CD14-positive monocyte (primary cell): Measurements from ENCODE around the gene ZDHHC11B. TPM values are rescaled to one million over a fixed set of nuclear protein-coding genes. Genes with fewer than 3 reads are reported as not detected.
"Not testable (repeated sequence)": the region's sequence is repeated elsewhere in the genome, so short reads cannot be mapped to it uniquely, and the experiment has no call there.

ENCODE experiments used
- DNase-seq, 3 donors: peaks; one replicate each; pipeline ENCODE4 v3.0.0-alpha.2; 2011 to 2022
- H2AFZ ChIP-seq: 2 replicates; pipeline ENCODE4 v1.6.0; 2012; ENCODE audit warnings: mild to moderate bottlenecking, low read depth, low read length, inconsistent platforms; ENCODE audit not compliant: insufficient read depth, poor library complexity, severe bottlenecking
- H3K27ac ChIP-seq, 2 donors: 1 replicate in 1 of 2; 2 replicates in 1 of 2; pipeline ENCODE4 v1.5.1; 2012 to 2013; ENCODE audit warnings: low read length in 2 of 2, control low read depth in 1 of 2, inconsistent platforms in 1 of 2, low read depth in 1 of 2, mild to moderate bottlenecking in 1 of 2
- H3K27me3 ChIP-seq, 2 donors: one replicate each; pipeline versions ENCODE4 v1.6.0 to v1.6.1; 2011 to 2013; ENCODE audit warnings: low read length in 2 of 2; ENCODE audit not compliant: control insufficient read depth in 2 of 2, insufficient read depth in 2 of 2
- H3K36me3 ChIP-seq, 2 donors: replicated peaks in 1 of 2; 1 replicate in 1 of 2; 2 replicates in 1 of 2; pipeline versions ENCODE4 v1.5.1 to v1.6.1; 2012 to 2013; ENCODE audit warnings: low read length in 2 of 2, control low read depth in 1 of 2, inconsistent platforms in 1 of 2, mild to moderate bottlenecking in 1 of 2; ENCODE audit not compliant: insufficient read depth in 2 of 2, control insufficient read depth in 1 of 2
- H3K4me1 ChIP-seq, 2 donors: 1 replicate in 1 of 2; 2 replicates in 1 of 2; pipeline versions ENCODE4 v1.5.1 to v1.6.1; 2012 to 2013; ENCODE audit warnings: low read length in 2 of 2, control low read depth in 1 of 2, inconsistent platforms in 1 of 2, mild to moderate bottlenecking in 1 of 2, moderate library complexity in 1 of 2; ENCODE audit not compliant: insufficient read depth in 2 of 2, control insufficient read depth in 1 of 2
- H3K4me2 ChIP-seq: replicated peaks from 2 replicates; pipeline ENCODE3; 2012; ENCODE audit warnings: low read length, moderate library complexity, mild to moderate bottlenecking; ENCODE audit not compliant: poor library complexity, severe bottlenecking; ENCODE audit errors: extremely low read depth
- H3K4me3 ChIP-seq, 3 experiments: fragments of 200-600 bp in 1 of 3; sonication (generic) in 1 of 3; replicated peaks in 1 of 3; 1 replicate in 2 of 3; 2 replicates in 1 of 3; pipeline ENCODE4 v1.5.1; 2011 to 2013; ENCODE audit warnings: low read length in 3 of 3, mild to moderate bottlenecking in 3 of 3, control low read depth in 2 of 3, low read depth in 2 of 3, inconsistent platforms in 1 of 3, moderate library complexity in 1 of 3
- H3K79me2 ChIP-seq: 2 replicates; pipeline ENCODE4 v1.6.0; 2012; ENCODE audit warnings: mild to moderate bottlenecking, control low read depth, inconsistent platforms, low read length, moderate library complexity; ENCODE audit not compliant: insufficient read depth
- H3K9ac ChIP-seq: 2 replicates; pipeline ENCODE4 v1.6.0; 2017; ENCODE audit warnings: low read length, mild to moderate bottlenecking; ENCODE audit not compliant: insufficient read depth, poor library complexity, severe bottlenecking
- H3K9me3 ChIP-seq, 2 donors: replicated peaks in 1 of 2; 1 replicate in 1 of 2; 2 replicates in 1 of 2; pipeline versions ENCODE4 v1.5.1 to v1.6.1; 2012 to 2013; ENCODE audit warnings: low read length in 2 of 2, control low read depth in 1 of 2; ENCODE audit not compliant: control insufficient read depth in 1 of 2, insufficient read depth in 1 of 2
- H4K20me1 ChIP-seq: 2 replicates; pipeline ENCODE4 v1.6.0; 2012; ENCODE audit warnings: mild to moderate bottlenecking, low read length, control low read depth, moderate library complexity; ENCODE audit not compliant: insufficient read depth
- H3K27ac Mint-ChIP-seq, 7 donors: one replicate each; pipeline ENCODE4 v1.8.0; 2020; ENCODE audit warnings: mild to moderate bottlenecking in 7 of 7, mixed read lengths in 7 of 7, moderate library complexity in 6 of 7, inconsistent platforms in 2 of 7
- H3K27me3 Mint-ChIP-seq, 3 donors: one replicate each; pipeline ENCODE4 v1.8.0; 2021 to 2022; ENCODE audit warnings: low read depth in 3 of 3, mild to moderate bottlenecking in 3 of 3, mixed read lengths in 3 of 3, moderate library complexity in 3 of 3, inconsistent platforms in 1 of 3
- H3K36me3 Mint-ChIP-seq, 2 donors: one replicate each; pipeline ENCODE4 v1.8.0; 2020; ENCODE audit warnings: mixed read lengths in 2 of 2, inconsistent platforms in 1 of 2, mild to moderate bottlenecking in 1 of 2
- H3K4me1 Mint-ChIP-seq: one replicate; pipeline ENCODE4 v1.8.0; 2020; ENCODE audit warnings: mild to moderate bottlenecking, mixed read lengths
- H3K4me3 Mint-ChIP-seq, 2 donors: one replicate each; pipeline ENCODE4 v1.8.0; 2020; ENCODE audit warnings: mild to moderate bottlenecking in 2 of 2, mixed read lengths in 2 of 2, moderate library complexity in 1 of 2
- H3K9me3 Mint-ChIP-seq, 7 donors: one replicate each; pipeline ENCODE4 v1.8.0; 2020 to 2022; ENCODE audit warnings: mixed read lengths in 7 of 7, mild to moderate bottlenecking in 6 of 7, moderate library complexity in 6 of 7, inconsistent platforms in 2 of 7
- WGBS: methylation state at CpG from one replicate; pipeline ENCODE4 v1.1.5; 2013; ENCODE audit warnings: missing lambda C conversion rate; ENCODE audit not compliant: insufficient coverage; 5-methylcytosine and 5-hydroxymethylcytosine counted together
- intact Hi-C, 2 donors: fragments of 100-400 bp; cut with micrococcal nuclease; formaldehyde crosslinking; loops; one replicate each; pipeline versions ENCODE4 v1.15.0 to v1.15.1; 2023
- polyA plus RNA-seq, 3 donors: library from polyadenylated mRNA; depleted of rRNA in 1 of 3; unstranded in 2 of 3; stranded (reverse) in 1 of 3; fragments of 300-500 nt in 2 of 3; fragments of >200 nt in 1 of 3; fragmentation: Illumina TruSeq in 2 of 3; gene quantifications; 1 replicate in 2 of 3; 2 replicates in 1 of 3; pipeline ENCODE4 v1.2.3, GENCODE V29; 2012 to 2021

ZDHHC11B gene
- polyA plus RNA-seq, 3 donors: not detected

DNA sequence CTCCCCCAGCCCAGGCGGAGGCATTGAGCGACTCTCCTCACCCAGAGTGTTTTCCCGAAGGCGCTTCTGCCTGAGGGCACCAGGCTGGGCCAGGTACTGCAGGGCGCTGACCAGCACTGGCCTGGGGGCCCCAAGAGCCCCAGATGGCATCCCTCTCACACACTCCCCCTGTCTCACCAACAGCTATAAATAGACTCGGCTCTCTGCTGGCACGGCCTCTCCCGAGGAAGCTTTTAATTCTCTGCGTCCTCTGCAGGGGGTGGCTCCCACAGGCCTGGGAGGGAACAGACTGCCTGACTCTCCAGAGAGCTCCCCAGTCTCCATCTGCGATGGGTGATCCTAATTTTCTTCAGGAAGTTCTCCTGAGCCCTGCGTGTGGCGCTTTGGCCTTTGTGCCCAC is 2.2 kb downstream of the ZDHHC11B start:
- WGBS: no CpG with 5 or more reads among the region's 12 CpGs
- H3K36me3 Mint-ChIP-seq, H3K4me1 ChIP-seq, H3K4me3 ChIP-seq, H3K9me3 ChIP-seq, H3K27ac ChIP-seq, H3K4me1 Mint-ChIP-seq, H3K4me2 ChIP-seq, DNase-seq, intact Hi-C loops, H4K20me1 ChIP-seq, H3K79me2 ChIP-seq, H3K4me3 Mint-ChIP-seq, H3K9ac ChIP-seq, H3K27ac Mint-ChIP-seq, H2AFZ ChIP-seq, H3K36me3 ChIP-seq, H3K9me3 Mint-ChIP-seq: not testable (repeated sequence)
- H3K27me3 ChIP-seq: peaks cover 2 to 14% of the 10 kb centered on the region in 2 donors
- peaks cover 9 to 27% (median 15%) of the 10 kb centered on the region in 3 donors for H3K27me3 Mint-ChIP-seq

DNA sequence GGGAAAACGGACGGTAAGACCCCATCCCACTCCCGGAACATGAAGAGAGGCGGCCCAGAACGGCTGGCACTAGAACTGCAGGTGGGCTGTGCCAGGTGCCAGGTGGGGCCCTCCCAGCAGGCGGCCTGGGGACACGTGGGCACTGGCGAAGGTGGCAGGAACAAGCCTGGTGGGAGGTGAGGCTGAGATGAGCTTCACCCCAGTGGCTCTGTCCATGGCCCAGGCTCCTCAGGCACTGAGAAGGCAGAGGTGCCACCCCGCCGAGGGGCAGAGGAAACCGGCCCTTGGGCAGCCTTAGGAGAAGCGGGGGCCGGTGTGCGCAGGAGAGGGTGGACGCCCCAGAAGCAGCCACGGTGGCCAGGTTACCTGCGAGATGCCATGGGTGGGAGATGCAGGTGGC is 4.0 kb downstream of the ZDHHC11B start:
- intact Hi-C loops, H2AFZ ChIP-seq, H3K9ac ChIP-seq, H3K4me1 ChIP-seq, DNase-seq, H3K9me3 Mint-ChIP-seq, H3K4me1 Mint-ChIP-seq, H3K4me2 ChIP-seq, H3K79me2 ChIP-seq, H4K20me1 ChIP-seq, H3K27ac Mint-ChIP-seq, H3K36me3 Mint-ChIP-seq, H3K9me3 ChIP-seq, H3K4me3 ChIP-seq, H3K4me3 Mint-ChIP-seq, H3K27ac ChIP-seq, H3K36me3 ChIP-seq: not testable (repeated sequence)
- 97% methylated on average over 14 of the region's 17 CpGs for WGBS
- H3K27me3 ChIP-seq: peaks cover 2 to 13% of the 10 kb centered on the region in 2 donors
- peaks cover 10 to 27% (median 17%) of the 10 kb centered on the region in 3 donors for H3K27me3 Mint-ChIP-seq

DNA sequence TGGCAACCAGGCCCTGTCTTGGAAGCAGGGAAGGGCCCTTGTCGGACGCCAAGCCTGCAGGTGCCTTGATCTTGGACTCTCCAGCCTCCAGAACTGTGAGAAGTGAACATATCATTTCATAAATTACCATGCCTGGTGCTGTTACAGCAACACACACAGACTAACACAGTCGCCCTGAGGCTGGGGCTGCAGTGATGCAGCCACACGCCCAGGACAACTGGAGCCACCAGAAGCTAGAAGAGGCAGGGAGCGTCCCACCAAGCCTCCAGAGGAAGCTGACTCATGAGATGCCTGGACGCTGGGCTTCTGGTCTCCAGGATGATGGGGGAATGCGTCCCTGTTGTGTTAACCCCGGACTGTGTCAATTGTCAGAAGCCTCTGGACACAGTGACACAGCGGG is 5.6 kb downstream of the ZDHHC11B start:
- H3K27ac ChIP-seq, H3K9ac ChIP-seq, H3K9me3 Mint-ChIP-seq, H4K20me1 ChIP-seq, H3K4me3 Mint-ChIP-seq, intact Hi-C loops, H3K27me3 ChIP-seq, H3K36me3 ChIP-seq, H2AFZ ChIP-seq, DNase-seq, H3K4me2 ChIP-seq, H3K4me1 ChIP-seq, H3K36me3 Mint-ChIP-seq, H3K4me1 Mint-ChIP-seq, H3K27ac Mint-ChIP-seq, H3K4me3 ChIP-seq, H3K79me2 ChIP-seq, H3K9me3 ChIP-seq: not testable (repeated sequence)
- 90% methylated on average over 2 of the region's 9 CpGs for WGBS
- H3K27me3 Mint-ChIP-seq: peaks cover 4 to 12% (median 9%) of the 10 kb centered on the region in 3 donors

DNA sequence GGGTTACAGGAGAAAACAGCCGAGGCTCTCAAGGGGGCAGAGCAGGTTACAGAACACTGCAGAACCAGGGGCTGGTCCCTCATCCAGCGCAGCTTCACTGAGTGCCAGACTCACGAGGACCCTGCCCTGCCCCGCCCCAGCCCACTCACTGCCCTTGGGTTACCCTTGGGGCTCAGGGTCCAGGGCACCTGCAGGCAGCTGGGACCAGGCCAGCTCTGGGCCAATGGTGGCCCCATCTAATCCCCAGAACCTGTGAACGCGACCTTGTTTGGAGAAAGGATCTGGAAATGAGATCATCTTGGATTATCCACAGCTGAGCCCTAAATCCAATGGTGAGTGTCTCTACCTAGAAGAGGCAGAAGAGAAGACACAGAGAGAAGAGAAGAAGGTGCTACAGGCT is 6.1 kb downstream of the ZDHHC11B start:
- H3K27me3 ChIP-seq, H4K20me1 ChIP-seq, intact Hi-C loops, H3K4me3 ChIP-seq, DNase-seq, H3K9me3 Mint-ChIP-seq, H3K4me3 Mint-ChIP-seq, H3K9me3 ChIP-seq, H3K9ac ChIP-seq, H3K36me3 ChIP-seq, H3K36me3 Mint-ChIP-seq, H3K4me2 ChIP-seq, H3K4me1 Mint-ChIP-seq, H3K27me3 Mint-ChIP-seq, H3K79me2 ChIP-seq, H2AFZ ChIP-seq, H3K27ac Mint-ChIP-seq, H3K4me1 ChIP-seq, H3K27ac ChIP-seq: not testable (repeated sequence)
- no CpG with 5 or more reads among the region's 6 CpGs for WGBS
